SIG-M5 (cell line): ENCODE measurements around the gene CATSPERD.
"Not testable (repeated sequence)": the region's sequence is repeated elsewhere in the genome, so short reads cannot be mapped to it uniquely, and the experiment has no call there.

Source experiments
- DNase-seq: peaks from one replicate; lab custom pipeline; 2025; lab: John Stamatoyannopoulos, UW

The CATSPERD gene

GRCh38 chr19:5684694-5685430, 35.6 kb upstream of the CATSPERD start:
- no peak for DNase-seq

DNA sequence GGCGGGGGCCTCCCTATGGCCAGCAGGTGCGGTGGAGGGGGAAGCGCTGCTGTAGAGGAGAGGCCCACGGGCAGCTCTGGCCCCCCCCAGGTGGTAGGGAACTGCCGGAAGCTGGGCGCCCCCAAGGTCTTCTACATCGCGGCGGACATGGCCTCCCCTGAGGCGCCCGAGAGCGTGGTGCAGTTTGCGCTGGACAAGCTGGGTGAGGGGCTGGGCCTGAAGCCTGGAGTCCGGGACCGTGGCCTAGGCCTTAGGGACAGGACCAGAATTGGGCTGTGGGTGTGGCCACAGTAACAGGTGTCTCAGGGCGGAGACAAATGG, 34.2 kb upstream of the CATSPERD start:
- DNase-seq, result no peak

- DNase-seq, result no peak
These were observed 33.6 kb upstream of the CATSPERD start for GRCh38 chr19:5686647-5687359.

- DNase-seq, result no peak
These were observed 32.9 kb upstream of the CATSPERD start for GRCh38 chr19:5687360-5688198.

GRCh38 chr19:5688262-5688881, 32.1 kb upstream of the CATSPERD start:
- DNase-seq, result not testable (repeated sequence)

- peak; percentile 58 for DNase-seq
These were observed 30.1 kb upstream of the CATSPERD start, which contains the start of gene RPL36 for GRCh38 chr19:5690125-5690954. TSS of gene RPL36 (plus strand) at chr19:5690295. CDS start at chr19:5690508, 213 bp downstream.

- no peak for DNase-seq
These were observed 29.2 kb upstream of the CATSPERD start for GRCh38 chr19:5690955-5691821.

- DNase-seq, result no peak
These were observed 28.4 kb upstream of the CATSPERD start for GRCh38 chr19:5691822-5692722.

- no peak for DNase-seq
These were observed 27.7 kb upstream of the CATSPERD start for GRCh38 chr19:5692723-5693194.

- DNase-seq, result no peak
These were observed 27.0 kb upstream of the CATSPERD start for GRCh38 chr19:5693195-5694166.

DNA sequence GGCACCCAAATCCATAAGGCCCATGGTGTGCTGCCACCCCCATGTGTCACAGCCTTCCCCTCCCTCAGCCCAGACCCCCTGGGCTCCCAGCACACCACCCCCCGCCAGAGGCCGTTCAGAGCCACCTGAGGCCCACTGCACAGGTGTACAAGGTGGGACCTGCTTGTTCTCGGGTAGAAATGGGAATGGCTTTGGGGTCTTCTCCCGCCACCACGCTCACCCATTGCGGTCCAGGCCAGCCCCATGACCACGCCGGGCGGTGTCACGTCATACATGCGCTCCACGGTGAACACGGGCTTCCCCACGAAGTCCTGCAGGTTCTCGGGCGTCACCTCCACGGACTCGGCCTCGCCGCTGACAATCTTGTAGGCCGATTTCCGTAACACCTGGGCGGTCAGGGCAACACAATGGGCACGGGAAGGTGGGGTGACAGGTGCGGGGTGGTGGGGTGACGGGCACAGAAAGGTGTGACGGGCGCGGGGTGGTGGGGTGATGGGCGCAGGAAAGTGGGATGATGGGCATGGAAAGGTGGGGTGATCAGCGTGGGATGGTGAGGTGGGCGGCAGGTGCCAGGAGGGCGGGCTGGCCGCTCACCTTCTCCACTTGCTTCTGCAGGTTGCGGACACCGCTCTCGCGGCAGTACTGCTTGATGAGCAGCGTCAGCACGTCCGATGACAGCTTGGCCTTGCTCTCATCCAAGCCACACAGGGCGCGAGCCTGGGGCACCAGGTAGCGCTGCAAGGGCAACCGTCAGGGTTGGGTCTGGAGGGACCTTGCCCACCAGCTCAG, 26.1 kb upstream of the CATSPERD start:
- no peak for DNase-seq

- DNase-seq, result no peak
These were observed 25.3 kb upstream of the CATSPERD start for GRCh38 chr19:5694956-5695648.

DNA sequence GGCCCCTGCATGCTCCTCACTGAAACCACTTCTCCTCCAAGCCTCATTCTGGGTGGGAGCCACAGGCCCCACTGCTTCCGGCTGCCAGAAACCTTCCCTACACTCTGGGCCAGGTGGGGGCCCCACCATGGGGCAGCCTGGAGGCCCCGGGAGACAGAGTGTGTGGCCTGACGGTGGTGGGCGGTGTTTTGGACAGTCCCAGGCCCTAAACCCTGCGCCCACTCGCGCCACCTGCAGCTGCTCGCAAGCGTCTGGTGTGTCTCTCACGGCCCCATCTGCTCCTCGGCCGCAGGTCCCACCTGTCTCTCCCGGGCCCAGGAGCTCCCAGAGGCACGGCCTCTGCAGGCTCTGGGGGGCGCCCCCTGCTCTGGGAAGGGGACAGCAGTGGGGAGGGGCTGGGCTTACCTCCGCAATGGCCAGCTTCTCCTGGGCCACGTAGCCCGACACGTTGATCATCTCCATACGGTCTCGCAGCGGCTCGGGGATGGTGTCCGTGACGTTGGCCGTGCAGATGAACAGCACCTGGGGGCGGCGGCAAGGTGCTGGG, 24.7 kb upstream of the CATSPERD start:
- DNase-seq, result no peak

GRCh38 chr19:5696196-5697021, 24.0 kb upstream of the CATSPERD start:
- no peak for DNase-seq
